NCI-H524 (cell line): Measurements from ENCODE around the gene NACAD.

ENCODE experiments used
- DNase-seq, 2 experiments: peaks; one replicate each; lab custom pipeline; 2025; lab: John Stamatoyannopoulos, UW

The NACAD gene

GRCh38 chr7:45092100-45092930 is 3.5 kb upstream of the NACAD start:
- no peak for DNase-seq

DNA sequence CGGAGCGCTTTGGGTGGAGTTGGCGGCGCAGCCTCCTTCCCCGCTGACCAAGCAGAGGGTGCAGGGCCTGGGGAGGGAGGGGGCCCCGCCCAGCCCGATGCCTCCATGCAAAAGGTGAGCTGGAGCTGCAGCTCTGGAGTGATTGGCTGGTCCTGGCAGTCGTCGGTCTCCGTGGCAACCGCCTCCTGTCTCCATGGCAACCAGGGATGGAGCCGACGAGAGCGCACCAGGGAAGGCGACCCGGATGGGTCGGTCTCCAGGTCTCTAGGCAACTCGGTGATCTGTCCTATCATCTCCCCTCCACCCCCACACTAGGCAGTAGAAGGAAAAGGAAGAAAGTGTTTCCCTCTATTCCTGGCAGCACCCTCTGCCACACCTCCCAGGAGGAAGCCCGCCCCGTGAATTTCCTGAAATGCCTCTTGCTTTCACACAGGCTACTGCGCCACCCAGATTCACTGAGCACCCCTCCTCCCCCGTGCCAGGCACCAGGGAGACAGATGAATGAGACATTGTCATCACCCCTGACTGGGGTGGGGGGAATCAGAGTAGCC is 647 bp upstream of the NACAD start:
- peak; percentile 84 to 91 for DNase-seq

- no peak for DNase-seq
These were observed 545 bp downstream of the NACAD start for GRCh38 chr7:45088146-45088701.

GRCh38 chr7:45087301-45088145 is 1.2 kb downstream of the NACAD start:
- DNase-seq: no peak

DNA sequence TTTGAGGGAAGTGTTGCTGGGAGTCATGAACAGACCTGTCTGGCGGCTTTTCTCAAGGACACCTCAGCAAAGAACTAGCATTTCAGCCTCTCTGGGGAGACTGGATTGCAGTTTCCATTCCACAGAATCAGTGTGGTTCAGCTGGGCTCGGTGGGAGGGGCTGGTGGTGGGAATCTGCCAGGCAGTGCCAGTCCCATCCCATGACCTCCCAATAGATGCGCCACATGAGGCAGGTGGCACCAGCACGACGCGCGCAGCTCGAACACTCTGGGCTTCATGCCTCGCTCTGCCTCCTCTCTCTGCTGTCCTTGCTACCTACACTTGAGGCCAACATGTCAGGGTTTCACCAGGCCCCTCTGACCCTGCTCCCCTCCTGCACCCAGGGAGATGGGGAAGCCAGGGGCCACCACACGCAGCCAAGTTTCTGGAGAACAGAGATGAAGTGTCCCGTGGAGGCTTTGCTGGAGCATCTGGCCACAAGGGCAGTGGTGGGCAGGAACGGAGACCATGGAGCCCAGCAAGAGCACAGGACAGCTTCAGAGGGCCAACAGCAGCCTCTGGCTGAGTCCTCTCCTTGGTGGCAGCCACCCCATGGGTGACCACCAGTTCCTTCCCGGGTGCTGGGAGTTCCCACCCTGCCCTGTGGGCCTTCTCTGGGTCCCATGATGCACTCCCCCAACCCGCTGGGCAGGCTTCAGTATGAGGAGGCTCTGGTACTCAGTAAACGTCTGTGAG is 2.3 kb downstream of the NACAD start:
- DNase-seq: no peak

GRCh38 chr7:45085619-45086200 is 3.1 kb downstream of the NACAD start:
- DNase-seq: no peak

- no peak for DNase-seq
These were observed 3.7 kb downstream of the NACAD start for GRCh38 chr7:45084901-45085618.

DNA sequence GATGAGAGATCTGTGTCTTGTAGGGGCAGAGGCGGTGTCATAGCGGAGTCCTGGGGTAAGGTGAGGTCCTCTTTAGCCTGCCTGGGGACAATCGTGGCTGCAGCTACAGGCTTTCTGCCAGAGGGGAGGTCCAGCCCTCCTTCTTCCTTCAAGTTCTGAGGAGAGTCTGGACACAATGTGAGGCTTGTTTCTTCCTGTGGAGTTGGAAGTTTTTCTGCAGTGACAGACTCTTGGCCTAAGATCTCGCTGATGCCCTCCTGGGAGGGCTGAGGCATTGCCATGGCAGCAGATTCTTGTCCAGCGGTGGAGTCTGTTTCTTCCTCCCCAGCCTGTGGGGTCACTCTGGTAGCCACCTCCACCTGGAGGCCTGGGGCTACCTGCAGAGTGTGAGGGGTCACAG is 4.4 kb downstream of the NACAD start:
- DNase-seq: no peak

- no peak for DNase-seq
These were observed 5.9 kb downstream of the NACAD start for GRCh38 chr7:45082831-45083331.

GRCh38 chr7:45082031-45082830 is 6.5 kb downstream of the NACAD start:
- no peak for DNase-seq

DNA sequence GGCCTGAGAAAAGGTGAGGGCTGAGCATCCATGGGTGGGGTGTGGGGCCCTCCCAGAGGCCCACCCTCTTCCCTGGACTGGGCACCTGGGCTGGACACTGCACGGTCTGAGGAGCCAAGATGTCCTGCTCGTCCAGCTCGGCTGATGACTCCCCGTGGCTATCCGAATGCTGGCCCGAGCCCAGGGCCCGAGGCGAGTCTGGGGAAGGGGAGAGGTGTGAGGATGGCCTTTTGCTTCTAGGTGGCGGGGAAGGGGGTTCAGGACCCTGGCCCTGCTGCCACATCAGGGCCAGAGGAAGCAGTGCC is 7.1 kb downstream of the NACAD start:
- DNase-seq: no peak

DNA sequence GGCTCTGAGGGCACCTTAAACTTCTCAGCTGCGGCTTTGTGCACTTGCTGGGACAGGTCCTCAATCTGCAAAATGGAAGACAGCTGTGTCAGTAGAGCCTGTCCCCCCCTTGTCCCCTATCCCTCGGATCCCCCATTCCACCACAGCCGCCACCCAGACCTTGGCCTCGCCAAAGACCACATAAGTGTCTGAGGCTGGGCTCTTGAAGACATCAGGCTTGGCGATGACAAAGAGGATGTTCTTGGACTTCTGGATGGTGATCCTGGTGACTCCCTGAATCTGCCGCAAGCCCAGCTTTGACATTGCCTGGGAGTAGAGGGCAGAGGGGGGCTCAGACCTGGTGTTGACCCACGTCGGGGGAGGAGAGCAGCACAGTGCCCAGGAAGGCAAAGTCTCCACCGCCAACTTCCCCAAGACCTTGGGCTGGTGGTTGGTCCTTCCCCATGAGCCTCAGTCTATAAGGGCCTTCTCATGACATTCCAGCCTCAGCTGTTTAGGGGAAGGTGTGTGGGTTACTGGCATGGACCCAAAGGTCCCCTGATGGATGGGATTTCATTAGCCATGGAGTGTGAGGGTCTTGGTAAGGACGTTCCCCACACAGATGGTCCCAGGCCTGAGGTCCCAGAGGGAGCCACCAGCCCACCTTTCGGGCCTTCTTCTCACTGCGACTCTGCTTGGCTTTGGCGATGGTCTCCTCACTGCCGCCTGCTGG is 7.7 kb downstream of the NACAD start:
- DNase-seq: no peak

GRCh38 chr7:45080265-45080957 is 8.4 kb downstream of the NACAD start:
- peak in 1 of 2 experiments; percentile 8 for DNase-seq

DNA sequence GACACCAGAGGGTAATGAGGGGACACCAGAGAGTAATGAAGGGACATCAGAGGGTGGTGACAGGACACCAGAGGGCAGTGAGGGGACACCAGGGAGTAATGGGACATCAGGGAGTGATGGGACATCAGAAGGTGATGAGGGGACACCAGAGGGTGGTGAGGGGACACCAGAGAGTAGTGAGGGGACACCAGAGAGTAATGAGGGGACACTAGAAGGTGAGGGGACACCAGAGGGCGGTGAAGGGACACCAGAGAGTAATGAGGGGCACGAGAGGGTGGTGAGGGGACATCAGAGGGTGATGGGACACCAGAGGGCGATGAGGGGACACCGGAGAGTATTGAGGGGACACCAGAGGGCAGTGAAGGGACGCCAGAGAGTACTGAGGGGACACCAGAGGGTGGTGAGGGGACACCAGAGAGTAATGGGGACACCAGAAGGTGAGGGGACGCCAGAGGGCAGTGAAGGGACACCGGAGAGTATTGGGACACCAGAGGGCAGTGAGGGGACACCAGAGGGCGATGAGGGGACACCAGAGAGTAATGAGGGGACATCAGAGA is 10.6 kb downstream of the NACAD start:
- no peak for DNase-seq

- no peak for DNase-seq
These were observed 11.2 kb downstream of the NACAD start for GRCh38 chr7:45077579-45077978.

DNA sequence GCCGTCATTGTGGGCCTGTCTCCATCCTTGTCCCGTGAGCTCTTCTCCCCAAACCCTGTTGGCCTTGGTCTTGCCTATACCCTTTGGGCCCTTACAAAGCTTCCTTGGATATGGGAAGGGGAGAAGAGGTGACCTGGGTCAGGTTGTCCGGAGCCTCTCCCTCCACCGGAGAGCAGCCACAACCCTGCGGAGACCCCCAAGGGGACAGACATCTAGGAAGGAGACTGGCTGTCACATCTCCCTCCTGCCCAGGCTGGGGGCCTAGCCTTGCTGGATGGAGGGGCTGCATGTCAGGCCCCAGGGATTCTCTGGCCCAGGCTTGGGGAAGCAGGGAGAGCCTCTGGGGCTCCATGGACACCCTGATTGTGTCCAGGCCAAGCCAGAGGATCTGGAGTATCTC is 11.8 kb downstream of the NACAD start:
- no peak for DNase-seq

DNA sequence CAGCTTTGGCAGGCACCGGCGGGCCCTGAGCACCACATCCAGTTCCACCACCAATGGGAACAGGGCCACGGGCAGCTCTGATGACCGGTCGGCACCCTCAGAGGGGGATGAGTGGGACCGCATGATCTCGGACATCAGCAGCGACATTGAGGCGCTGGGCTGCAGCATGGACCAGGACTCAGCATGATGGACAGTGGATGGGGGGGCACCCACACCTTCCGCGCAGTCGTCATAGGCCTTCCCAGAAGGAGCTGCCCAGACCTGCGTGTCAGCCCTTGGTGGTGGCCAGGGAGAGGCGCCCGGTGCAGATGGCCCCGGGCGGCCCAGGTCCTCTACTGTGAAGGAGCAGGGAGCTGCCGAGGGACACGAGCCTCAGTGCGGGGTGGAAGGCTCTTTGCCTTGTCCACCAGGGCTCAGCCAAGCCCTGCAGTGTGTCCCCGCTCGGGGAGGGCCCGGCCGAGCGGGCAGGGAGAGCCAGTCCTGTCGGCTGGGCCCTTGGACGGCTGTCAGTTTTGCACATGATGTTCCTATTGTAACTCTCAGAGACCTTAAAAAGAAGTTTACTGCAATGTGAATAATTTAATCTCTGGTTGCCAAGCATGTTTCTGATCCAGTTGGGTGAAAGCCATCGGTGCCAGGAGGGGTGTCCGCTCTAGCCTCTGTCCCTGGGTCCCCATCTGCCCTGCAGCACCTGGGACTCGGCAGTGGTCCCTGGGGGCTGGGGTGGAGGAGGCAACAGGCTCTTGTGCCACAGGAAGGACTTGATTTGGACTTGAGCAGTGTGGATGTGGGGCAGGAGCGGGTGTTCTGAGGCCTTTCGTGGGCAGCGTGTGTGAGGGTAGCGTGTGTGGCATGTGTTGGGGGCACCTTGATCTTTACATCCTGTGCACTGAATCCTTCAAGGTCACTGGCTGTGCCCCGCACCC is 12.6 kb downstream of the NACAD start:
- no peak for DNase-seq

DNA sequence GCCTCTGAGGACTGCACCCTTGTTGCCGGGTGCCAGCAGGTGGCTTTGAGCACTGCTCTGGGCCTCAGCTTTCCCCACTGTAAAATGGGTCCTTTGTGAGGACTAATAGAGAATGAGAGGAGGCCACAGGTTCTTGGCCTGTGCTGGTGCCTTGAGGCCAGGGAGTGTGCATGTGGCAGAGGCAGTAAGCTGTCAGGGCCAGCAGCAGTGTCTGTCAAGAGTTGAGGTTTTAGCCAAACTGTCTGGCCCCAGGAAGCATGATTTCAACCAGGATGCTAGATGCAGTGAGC is 13.5 kb downstream of the NACAD start:
- DNase-seq: no peak
